Hepatocyte (in vitro differentiated cells): ENCODE measurements around the gene RBAK.

Experiments
- CTCF ChIP-seq: fragments of 200-600 bp; sonication (generic); IDR thresholded peaks from 2 replicates; pipeline ENCODE4 v1.5.1; 2016; ENCODE audit warnings: antibody characterized with exemption, mild to moderate bottlenecking; ENCODE audit not compliant: poor library complexity
- EZH2 ChIP-seq: fragments of 200-600 bp; sonication (generic); IDR thresholded peaks from 2 replicates; pipeline ENCODE4 v1.6.1; 2016; ENCODE audit warnings: antibody characterized with exemption, mild to moderate bottlenecking, borderline replicate concordance
- EZH2phosphoT487 ChIP-seq: fragments of 200-600 bp; sonication (generic); IDR thresholded peaks from one replicate; pipeline ENCODE4 v1.6.1; 2018; ENCODE audit warnings: antibody characterized with exemption, mild to moderate bottlenecking, low read depth, moderate library complexity; ENCODE audit not compliant: unreplicated experiment, severe bottlenecking

- TF ChIP-seq CTCF (no peak), EZH2 (no peak), EZH2phosphoT487 (no peak)
Observed at GRCh38 chr7:5041047-5041446, 4.6 kb upstream of the RBAK start.
